ENCODE measurements around the gene ADAMTS12. TPM values are rescaled to one million over a fixed set of nuclear protein-coding genes. Genes with fewer than 3 reads are reported as not detected.

ADAMTS12 gene
- total and polyA plus RNA-seq, 8 donors: 0.31 to 4.2 (median 0.40) TPM

DNA sequence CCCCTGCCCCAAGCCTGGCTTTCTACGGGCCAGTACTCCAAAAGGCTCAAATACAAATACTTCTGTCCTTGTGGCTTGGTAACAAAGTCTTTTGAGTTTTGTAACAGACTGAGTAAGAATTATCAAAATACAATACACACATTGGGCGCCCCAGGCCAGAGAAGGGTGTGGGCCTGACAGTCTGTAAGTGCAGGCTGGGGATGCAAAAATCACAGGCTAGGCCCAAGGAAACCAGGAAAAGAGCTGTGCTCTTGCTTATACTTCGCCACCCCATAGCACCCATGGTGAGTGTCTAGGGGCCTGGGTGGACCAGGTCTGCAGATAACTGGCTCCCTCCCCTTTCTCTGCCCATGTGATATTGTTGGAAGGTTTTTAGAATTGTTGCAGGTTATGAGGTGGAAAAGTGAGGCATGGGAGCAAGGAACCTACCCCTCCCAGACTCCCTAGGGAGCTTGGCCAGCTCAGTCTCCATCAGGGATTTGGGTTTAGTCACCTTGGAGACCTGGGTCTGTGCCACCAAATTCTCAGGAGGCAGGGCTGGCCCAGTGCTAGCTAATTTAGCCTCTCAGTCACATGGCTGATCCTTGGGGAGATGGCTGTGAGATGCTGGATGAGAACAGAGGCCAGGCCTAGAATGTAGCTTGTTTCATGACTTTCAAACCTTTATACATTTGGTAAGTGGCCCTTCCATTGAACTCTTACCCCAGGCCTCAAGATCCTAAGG is 378.2 kb downstream of the ADAMTS12 start:
- no peak for DNase-seq
- WGBS, 2 donors: 65 to 82% methylated on average over 3 of the region's 3 CpGs
- Histone ChIP-seq H3K9me3 (no peaks in the 10 kb centered on the region), H3K27ac (no peak overlapping the region), H3K36me3 (no peaks in the 10 kb centered on the region), H3K4me1 (no peaks in the 10 kb centered on the region), H3K4me3 (no peak overlapping the region), H3K27me3 (no peaks in the 10 kb centered on the region)
- intact Hi-C loops (cut with DNase I): no loop called here
- no peak for FAIRE-seq
- no peak for TF ChIP-seq CTCF (IDR thresholded peaks at IDR 0.05)
- ATAC-seq: no peak

DNA sequence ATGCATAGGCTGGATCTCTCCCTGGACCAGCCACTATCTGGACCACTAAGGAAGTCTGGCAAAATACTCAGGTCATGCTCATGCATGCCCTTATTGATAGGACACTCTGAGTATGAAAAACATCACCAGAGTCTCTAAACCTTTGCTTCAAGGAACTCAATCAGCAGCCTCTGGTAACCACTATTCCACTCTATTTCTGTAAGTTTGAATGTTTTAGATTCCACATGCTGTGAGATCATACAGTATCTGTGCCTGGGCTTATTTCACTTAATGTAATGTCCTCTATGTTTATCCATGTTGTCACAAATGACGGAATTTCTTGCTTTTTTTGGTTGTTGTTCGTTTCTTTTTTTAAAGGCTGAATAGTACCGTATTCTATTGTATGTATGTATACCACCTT is 382.8 kb downstream of the ADAMTS12 start:
- H3K9me3 ChIP-seq: no peaks in the 10 kb centered on the region
- no peaks in the 10 kb centered on the region for H3K27me3 ChIP-seq
- 92 to 94% methylated on average over 3 of the region's 3 CpGs for WGBS, 2 donors
- no peaks in the 10 kb centered on the region for H3K36me3 ChIP-seq
- TF ChIP-seq CTCF (IDR thresholded peaks at IDR 0.05): no peak
- intact Hi-C loops (cut with DNase I): no loop called here
- FAIRE-seq (no peak), DNase-seq (no peak), ATAC-seq (no peak)
- no peaks in the 10 kb centered on the region for H3K4me1 ChIP-seq
- no peak overlapping the region for H3K4me3 ChIP-seq
- H3K27ac ChIP-seq: no peak overlapping the region

GRCh38 chr5:33507426-33507825 is 384.4 kb downstream of the ADAMTS12 start:
- H3K9me3 ChIP-seq: no peaks in the 10 kb centered on the region
- intact Hi-C loops (cut with DNase I): no loop called here
- H3K36me3 ChIP-seq: no peaks in the 10 kb centered on the region
- no peak for FAIRE-seq
- DNase-seq: no peak
- 88 to 89% methylated on average over 4 of the region's 4 CpGs for WGBS, 2 donors
- TF ChIP-seq CTCF (IDR thresholded peaks at IDR 0.05): no peak
- H3K4me3 ChIP-seq: no peak overlapping the region
- H3K27me3 ChIP-seq: no peaks in the 10 kb centered on the region
- H3K4me1 ChIP-seq: no peaks in the 10 kb centered on the region
- H3K27ac ChIP-seq: no peak overlapping the region
- no peak for ATAC-seq

GRCh38 chr5:33504570-33504969 is 387.2 kb downstream of the ADAMTS12 start:
- H3K27ac ChIP-seq: no peak overlapping the region
- 88 to 92% methylated on average over 3 of the region's 3 CpGs for WGBS, 2 donors
- intact Hi-C loops (cut with DNase I): no loop called here
- no peak overlapping the region for H3K4me3 ChIP-seq
- ATAC-seq (no peak), DNase-seq (no peak), FAIRE-seq (no peak)
- no peaks in the 10 kb centered on the region for H3K4me1 ChIP-seq
- H3K9me3 ChIP-seq: no peaks in the 10 kb centered on the region
- no peak for TF ChIP-seq CTCF (IDR thresholded peaks at IDR 0.05)
- no peaks in the 10 kb centered on the region for H3K36me3 ChIP-seq
- H3K27me3 ChIP-seq: no peaks in the 10 kb centered on the region

DNA sequence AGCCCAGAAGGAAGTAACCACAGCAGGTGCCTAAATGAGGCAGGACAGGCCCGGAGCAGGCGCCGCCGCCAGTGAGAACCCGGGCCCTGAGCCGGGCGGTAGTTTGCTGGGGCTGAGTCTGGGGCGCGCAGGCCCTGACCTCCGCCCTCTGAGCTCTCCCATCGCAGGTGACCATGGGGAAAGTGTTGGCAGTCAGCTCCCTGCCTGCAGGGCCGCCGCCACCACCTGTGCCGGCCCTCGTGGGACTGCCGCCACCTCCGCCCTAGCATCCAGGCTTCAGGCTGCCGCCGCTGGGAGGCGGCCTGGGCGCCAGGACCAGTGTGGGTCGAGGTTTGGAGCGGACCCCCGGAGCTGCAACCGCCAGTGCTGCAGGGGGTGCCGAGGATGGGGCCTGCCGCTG is 389.9 kb downstream of the ADAMTS12 start:
- intact Hi-C loops (cut with DNase I): no loop called here
- Histone ChIP-seq H3K4me1 (peaks cover 11% of the 10 kb centered on the region in 3 donors), H3K4me3 (no peak overlapping the region), H3K27ac (no peak overlapping the region), H3K9me3 (no peaks in the 10 kb centered on the region), H3K27me3 (no peaks in the 10 kb centered on the region), H3K36me3 (no peaks in the 10 kb centered on the region)
- 92 to 94% methylated on average over 23 to 27 of the region's 27 CpGs for WGBS, 2 donors
- DNase-seq (no peak), ATAC-seq (no peak), FAIRE-seq (no peak)
- TF ChIP-seq CTCF (IDR thresholded peaks at IDR 0.05): no peak
